NCI-H1436 treated with DMSO at 0.1 percent for 48 hours (cell line): ENCODE data around the gene TNNC2.
A peak's percentile ranks its signal among the peaks of the same experiment; 100 is the strongest.
"Not testable (repeated sequence)": the region's sequence is repeated elsewhere in the genome, so short reads cannot be mapped to it uniquely, and the experiment has no call there.

Source experiments
- DNase-seq: peaks from one replicate; lab custom pipeline; 2025; lab: John Stamatoyannopoulos, UW

The TNNC2 gene

DNA sequence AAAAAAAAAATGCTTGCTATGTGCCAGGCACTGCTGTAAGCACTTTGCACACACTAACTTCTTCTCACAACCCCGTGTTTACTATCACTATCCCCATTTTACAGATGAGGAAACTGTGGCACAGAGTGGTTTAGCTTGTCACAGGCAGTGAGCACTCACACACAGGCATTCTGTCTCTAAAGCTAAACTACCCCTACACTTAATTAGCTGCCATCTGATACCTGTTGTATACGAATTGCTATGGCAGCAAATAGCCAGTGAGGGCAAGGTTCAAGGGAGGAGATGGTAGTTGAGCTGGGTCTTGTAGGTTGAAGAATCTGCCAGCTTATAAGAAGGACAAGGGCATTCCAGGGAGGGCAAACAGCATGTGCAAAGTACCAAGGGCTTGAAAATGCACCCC is 5.2 kb downstream of the TNNC2 start:
- peak; percentile 17 for DNase-seq

DNA sequence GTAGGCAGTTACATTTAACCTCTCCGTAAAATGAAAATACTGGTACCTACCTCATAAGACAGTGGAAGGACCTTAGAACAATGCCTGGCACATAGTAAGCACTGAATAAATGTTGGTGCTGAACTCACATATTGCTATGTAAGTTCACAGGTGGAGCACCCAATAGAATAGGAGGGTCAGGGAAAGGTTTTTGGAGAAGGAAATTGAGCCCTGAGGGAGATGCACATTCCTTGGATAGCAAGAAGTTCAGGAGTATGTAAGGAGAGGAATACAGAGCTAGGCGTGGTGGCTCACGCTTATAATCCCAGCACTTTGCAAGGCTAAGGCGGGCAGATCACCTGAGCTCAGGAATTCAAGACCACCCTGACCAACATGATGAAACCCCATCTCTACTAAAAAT is 7.6 kb downstream of the TNNC2 start:
- no peak for DNase-seq

DNA sequence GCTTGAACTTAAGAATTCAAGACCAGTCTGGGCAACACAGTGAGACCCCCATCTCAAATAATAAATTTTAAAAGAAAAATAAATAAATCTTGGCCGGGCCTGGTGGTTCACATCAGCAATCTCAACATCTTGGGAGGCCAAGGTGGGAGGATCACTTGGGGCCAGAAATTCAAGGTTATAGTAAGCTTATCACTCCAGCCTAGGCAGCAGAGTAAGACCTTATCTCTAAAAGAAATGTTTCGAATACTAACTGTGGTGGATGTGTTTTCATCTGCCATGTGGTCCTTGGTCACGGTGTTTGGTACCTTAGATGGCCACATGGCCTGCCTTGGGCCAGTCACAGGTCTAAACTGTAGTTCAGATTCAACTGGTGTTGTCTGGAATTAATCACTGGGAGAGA is 8.9 kb downstream of the TNNC2 start:
- no peak for DNase-seq

DNA sequence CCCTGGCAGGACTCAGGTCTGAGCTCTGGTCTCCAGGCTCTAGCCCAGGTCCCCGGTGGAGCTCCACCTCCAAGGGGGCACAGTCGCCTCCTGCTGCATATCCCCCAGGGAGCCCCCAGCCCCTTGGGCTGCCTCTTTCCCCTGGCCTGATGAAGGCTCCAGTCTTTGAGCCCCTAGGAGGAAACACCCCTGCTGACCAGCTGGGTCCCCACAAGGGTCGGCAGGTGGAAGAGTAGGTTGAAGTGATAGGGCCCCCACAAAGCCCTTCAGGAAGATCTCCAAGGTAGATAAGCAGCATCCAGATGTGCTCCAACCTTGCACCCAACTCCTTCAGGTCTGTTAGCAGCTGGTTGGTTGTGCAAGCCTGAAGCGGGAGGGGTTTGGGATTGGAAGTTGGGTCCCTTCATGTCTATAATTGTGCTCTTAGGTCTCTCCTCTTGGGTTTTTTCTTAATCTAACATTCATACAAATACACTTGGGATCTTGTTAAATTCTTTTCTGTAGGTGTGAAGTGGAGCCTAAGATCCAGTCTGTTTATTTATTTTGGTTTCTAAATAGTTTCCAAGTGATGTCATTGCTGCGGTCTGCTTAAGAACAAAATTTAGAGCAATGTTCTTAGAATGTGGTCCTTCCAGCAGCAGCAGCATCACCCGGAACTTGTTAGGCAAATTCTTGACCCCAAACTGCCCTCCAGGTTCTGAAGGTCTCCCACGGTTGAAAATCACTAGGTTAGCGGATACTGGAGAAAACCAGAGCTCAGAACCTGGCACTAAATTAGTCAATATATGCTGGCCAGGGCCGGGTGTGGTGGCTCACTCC is 9.5 kb downstream of the TNNC2 start:
- DNase-seq = no peak

DNA sequence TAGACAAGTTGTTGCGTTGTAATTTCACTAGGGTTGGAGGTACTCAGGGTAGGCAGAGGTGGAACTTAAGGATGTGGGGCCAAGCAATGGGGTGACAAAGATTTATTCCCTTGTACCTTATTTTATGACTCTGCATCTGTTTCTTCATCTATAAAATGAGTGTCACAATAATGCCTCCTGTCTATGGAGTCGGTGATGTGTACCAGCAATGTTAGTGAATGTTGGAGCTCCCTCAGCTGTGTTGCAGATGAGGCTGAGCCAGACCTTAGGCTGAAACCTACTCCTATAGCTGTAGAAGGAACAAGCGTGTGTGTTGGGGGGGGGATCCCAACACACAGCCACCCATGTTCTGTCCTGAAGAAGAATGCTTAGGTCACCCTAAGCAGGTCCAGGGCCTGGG is 10.2 kb downstream of the TNNC2 start:
- DNase-seq = no peak

DNA sequence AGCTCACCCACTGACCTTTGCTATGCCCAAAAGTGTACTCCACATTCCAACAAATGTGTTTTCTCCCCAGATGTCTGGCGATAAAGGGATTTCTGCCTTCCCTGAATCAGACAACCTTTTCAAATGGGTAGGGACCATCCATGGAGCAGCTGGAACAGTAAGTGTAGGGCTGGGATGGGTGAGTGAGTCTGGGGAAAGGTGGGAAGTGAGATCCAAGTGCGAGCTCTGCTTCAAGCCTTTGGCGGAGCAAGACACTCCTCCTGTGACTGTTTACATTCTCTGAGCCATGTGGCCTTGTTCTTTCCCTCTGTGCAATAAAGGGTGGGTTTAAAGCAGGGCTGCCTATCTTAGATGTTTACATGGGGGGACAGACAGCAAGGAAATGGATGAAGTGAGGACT is 12.8 kb downstream of the TNNC2 start:
- no peak for DNase-seq

DNA sequence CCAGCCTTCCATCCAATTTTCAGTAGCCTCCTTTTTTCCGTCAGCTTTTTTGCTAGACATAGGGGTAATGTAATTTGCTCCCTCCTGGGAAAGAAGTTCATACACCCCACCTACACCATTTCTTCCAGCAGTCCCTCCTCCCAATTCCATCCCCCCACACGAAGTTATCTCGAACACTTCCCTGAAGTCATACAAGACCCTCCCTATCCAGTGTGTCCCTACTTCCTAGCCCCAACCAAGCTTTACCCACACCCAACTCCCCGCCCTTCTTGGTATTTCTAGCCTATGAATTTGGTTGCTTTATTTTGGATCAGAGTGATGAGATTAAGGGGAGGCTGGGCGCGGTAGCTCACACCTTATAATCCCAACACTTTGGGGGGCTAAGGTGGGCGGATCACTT is 13.6 kb downstream of the TNNC2 start:
- no peak for DNase-seq

DNA sequence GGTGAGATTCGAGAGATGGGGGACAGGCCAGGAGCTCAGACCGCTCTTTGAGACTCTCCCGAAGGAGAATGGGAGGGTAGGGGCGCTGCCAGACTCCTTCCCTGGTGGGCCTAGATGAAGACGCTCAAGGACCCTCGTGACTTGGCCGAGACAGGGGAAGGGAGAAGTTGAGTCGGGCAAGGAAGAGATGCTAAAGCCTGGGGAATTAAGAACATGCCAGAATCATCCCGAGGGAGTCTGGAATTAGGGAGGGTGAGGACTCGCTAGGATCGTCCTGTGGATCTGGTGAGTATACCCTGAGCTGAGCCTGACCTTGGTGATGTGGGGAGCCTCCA is 14.1 kb downstream of the TNNC2 start:
- no peak for DNase-seq

DNA sequence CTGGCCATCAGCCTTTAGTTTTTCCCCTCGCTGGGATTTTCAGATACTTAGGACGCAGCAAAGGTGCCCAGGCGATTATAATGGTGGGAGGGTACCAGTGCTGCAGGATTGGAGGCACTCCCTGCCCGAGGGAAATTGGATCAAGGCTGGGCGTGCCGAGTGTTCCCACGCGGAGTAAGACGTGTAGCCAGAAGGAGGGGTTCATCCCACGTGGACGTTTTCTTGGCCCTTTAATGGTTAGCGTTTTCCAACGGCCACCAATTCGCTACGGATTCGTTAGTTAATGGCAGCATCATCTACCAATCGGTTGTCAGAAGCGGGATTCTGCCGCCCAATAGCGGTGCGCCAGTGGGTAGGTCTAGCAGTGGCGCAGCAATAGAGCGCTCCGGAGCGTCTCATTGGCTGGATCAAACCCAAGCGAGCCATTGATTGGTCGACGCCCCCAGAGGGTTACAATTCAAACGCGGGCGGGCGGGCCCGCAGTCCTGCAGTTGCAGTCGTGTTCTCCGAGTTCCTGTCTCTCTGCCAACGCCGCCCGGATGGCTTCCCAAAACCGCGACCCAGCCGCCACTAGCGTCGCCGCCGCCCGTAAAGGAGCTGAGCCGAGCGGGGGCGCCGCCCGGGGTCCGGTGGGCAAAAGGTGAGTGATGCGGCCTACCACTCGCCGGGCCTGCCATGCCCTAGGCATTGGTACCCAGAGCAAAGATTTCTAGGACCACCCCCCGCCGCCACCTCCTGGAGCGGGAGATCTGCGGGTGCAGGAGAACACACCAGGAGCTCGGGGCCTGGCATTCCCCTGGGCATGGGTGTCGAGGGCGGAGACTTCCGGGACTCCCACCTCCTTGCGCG is 14.7 kb downstream of the TNNC2 start, which contains the start of gene UBE2C:
UBE2C (plus strand) TSS at position 488 of the 849 bp plus-strand sequence; CDS start at position 540, 52 bp downstream.
- DNase-seq = peak; percentile 97

DNA sequence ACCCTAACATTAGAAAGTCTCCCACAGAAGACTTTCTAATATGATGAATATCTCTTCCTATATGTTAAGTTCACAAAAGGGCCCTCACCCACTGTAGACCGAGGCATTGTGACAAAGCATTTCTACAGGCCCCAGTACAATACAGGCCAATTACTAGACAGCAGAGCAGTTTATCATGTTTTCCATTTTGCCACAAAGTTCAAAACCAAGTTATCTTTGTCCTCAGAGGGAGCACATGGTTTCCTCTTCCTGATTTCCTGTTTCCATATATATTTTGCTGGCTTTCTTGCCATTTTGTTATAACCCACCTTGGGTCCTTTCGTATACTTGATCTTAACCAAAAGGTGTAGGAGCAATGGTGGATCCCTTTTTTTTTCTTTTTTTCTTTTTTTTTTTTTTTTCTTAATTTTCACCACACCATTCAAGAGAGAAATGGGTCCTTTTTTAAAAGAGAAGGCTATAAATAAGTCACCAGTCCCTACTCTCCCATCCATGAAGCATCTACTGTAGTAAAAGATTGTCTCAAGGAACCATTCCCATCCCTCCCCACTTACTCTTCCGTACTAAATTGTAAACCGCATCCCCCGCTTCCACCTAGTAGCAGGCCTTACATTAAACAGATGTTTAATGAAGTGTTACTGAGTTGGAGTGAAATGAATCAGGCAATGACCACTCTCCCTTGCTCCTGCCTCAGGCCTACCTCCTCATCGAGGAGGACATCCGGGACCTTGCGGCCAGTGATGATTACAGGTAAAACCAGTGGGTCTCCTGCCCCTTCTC is 16.7 kb downstream of the TNNC2 start:
- no peak for DNase-seq

DNA sequence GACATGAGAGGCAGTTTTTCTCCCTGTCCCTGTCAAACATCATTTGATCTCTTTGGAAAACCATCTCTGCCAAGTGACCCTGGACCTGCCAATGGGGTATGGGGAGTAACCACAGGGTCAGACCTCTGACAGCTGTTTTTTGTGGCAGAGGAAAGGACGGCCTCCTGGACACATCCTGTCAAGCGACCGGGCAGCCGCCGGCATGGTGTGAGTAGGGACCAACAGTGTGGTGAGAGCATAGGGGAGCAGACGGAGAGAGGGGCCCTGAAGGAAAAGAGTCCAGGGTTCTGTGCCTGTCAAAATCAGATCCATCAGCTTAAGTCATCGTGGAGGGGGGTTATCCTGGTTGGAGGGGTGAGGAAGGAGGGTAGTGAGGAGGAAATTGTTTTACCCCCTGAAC is 25.3 kb downstream of the TNNC2 start:
- DNase-seq = no peak

DNA sequence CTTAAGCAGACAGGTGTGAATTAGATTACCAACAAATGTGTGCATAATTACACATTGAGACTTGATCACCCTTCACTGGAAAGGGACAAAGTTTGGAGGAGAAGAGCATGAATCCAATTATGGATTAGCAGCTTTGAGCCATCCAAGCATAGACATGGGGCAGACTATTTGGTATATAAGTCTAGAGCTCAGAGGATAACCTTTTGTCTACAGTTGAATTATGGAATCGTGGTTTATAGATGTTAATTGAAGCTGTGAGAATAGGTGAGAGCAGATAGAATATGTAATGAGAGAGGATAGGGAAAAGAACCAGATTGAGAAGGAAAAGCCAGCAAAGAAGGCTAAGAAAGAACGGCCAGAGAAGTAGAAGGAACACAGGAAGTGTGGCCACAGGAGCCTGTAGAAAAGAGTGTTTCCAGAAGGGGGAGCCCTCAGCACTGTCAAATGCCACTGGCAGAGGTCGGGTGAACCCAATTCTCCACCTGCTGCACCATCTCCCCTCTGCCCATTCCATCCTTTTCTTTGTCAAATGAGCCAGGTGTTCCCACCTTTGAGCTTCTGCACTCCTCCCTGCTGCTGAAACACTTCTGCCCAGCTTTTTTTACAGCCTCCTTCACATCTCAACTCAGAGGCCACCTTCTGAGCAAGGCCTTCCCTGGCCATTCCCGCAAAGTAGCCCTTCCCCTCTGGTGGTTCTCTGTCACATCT is 28.0 kb downstream of the TNNC2 start:
- DNase-seq = no peak

DNA sequence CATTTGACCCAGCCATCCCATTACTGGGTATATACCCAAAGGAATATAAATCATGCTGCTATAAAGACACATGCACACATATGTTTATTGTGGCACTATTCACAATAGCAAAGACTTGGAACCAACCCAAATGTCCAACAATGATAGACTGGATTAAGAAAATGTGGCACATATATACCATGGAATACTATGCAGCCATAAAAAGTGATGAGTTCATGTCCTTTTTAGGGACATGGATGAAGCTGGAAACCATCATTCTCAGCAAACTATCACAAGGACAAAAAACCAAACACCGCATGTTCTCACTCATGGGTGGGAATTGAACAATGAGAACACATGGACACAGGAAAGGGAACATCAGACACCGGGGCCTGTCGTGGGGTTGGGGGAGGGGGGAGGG is 29.2 kb downstream of the TNNC2 start:
- not testable (repeated sequence) for DNase-seq

DNA sequence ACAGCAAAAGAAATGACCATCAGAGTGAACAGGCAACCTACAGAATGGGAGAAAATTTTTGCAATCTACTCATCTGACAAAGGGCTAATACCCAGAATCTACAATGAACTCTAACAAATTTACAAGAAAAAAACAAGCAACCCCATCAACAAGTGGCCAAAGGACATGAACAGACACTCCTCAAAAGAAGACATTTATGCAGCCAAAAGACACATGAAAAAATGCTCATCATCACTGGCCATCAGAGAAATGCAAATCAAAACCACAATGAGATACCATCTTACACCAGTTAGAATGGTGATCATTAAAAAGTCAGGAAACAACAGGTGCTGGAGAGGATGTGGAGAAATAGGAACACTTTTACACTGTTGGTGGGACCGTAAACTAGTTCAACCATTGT is 29.6 kb downstream of the TNNC2 start:
- DNase-seq = not testable (repeated sequence)

DNA sequence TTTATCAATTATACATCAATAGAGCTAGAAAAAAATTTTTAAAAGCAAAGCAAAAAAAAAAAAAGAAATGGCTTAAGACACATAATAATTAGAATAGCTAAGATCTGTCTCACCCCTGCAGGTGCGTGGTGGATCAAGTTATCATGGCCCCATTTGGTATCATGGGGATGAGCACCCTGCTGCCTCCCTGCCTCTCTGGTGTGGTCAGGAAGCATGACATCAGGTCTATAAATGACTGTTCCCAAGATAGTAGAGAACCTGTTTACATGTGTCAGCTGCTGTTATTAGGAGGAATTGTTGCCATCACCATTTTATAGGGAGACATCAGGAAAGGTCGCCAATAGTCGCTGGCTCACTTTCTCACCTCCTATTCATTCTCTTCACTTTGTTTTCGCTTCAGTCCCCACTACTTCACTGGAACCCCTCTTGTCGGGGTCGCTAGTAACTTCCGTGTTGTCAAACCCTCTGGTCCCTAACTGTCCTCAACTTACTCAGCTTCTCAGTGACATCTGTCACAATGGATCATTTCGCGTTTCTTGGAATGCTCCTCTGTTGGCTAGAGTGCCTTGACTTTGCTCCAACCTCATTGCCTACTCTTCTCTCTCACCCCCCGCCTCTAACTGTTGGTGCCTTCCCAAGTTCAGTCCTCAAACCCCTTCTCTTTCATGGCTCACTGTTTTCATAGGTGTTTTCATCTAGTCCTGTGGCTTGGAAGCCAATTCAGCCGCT is 30.6 kb downstream of the TNNC2 start:
- no peak for DNase-seq

DNA sequence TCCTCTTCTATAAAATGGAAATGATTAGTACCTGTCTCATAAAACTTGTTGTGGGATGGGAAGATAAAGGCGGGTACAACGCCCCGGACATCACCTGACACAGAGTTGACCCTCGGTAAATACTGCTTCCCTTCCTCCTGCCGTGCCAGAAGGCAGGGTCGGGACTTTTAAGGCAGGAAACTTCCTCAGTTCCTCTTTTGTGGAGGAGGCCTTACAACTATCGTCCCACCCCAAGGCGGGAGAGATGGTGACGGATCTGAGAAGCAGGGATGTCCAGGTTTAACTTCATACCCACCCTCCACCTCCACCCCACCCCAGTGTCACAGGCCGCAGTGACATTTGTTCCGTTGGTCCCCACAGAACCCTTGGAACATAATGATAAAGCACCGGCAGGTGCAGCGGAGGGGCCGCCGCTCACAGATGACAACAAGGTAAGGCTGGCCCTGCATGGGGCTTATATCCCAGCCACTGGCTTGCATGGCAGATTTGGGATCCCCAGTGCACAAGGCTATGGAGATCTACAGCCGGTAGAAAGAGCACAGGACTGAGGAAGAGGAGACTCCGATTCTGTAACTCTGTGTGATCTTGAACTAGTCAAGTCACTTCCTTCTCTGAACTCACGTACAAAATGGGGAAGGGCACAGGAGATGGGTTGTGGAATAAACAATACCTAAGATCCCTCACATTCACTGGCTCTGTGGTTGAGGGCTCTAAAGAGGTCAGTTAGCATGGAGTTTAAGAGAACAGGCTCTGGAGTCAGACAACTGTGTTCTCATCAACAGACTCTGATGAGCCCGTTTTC is 34.6 kb downstream of the TNNC2 start:
- no peak for DNase-seq

DNA sequence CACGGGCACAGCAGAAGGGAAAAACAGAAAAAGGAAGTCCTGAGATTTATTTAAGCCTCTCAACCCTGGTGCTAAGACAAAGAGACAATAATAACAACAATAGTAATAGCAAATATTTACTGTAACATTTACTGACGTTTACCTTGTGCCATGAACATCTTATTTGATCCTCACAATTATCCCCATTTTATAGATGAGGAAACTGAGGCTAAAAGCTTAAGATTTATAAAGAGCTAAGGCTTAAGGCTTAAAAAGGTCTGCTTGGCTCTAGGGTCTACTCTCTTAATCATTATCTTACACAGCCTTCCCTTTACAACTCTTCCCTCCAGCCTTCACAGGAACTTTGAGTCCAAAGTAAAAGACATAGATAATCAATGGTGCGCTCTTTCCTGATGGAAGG is 38.8 kb downstream of the TNNC2 start:
- no peak for DNase-seq

DNA sequence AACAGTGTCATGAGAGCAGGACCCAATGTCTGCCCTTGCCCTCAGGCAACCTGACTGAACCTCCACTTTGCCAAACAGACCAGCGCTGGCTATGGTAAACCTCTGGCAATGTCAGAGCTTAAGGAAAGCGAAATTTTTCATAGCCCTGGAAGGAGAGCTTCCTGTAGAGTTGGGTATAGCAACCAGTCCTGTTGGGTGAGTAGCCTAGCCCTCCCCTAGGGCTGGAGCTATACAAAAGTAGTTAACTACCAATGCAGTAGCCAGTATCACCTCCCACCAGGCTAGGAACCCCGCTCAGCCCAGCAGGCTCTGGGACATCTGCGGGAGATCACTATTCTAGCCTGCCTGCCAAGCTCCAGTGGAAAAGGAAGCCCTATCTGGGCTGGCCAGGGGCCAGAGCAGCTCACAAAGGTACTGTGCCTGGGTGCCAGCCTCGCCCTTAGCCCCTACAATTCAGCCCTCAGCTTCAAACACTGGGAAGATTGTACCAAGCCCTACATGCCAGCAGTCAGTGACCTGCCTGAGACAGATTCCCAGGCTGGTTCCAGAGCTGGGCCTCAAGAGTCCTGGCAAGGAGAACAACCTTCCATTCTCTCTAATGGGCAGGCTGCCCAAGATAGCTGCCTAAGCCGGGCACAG is 43.3 kb downstream of the TNNC2 start:
- no peak for DNase-seq

DNA sequence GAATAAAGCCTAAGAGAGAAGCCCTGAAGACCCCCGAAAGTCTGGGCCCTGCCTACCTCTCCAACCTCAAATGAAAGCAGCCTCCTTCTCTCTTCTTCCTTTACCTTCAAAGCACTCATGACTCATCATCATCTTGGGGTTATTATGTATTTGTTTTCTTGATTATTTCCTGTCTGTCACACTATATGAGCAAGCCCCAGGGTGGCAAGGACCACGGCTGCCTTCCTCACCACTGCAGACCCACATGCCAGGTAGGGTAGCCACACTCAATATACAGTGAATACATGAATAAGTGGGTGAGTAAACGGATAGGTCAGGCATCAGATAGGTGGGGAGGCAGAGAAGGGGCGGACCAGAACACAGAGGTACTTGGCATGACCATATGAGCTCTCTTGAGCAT is 44.2 kb downstream of the TNNC2 start:
- DNase-seq = no peak

DNA sequence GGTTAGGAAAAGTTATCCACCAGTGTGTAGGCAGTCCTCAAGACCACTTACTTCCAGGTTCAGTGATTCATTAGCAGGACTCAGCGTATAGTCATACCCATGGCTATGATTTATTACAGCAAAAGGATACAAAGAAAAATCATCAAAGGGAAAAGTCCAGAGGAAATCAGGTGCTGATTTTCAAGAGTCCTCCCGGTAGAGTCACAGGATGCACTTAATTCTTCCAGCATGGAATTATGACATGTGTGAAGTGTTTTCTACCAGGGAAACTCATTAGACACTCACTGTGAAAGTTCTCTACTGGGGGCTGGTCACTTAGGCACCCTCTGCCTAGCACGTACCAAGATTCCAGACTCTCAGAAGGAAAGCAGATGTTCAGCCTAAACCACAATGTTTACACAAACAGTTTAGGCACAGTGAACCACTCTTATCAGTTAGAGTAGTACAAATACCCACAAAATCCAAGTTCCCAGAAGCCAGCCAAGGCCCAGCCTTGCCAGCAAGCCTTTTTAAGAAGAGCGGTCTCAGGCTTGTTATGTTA is 45.7 kb downstream of the TNNC2 start:
- DNase-seq = no peak
